Stimulated activated CD8-positive, alpha-beta memory T cell treated with anti-CD3 and anti-CD28 coated beads, Interleukin-7, amount 100 ng/mL, for 48 hours (primary cell): ENCODE results near the gene REEP1.

Source experiments
- DNase-seq, 2 donors: peaks; one replicate each; pipeline ENCODE4 v3.0.0-alpha.2; 2020; ENCODE audit warnings: low read depth in 1 of 2; ENCODE audit errors: extremely low read depth in 1 of 2

Gene REEP1

GRCh38 chr2:86308356-86308755 is 29.1 kb downstream of the REEP1 start:
- DNase-seq: no peak

DNA sequence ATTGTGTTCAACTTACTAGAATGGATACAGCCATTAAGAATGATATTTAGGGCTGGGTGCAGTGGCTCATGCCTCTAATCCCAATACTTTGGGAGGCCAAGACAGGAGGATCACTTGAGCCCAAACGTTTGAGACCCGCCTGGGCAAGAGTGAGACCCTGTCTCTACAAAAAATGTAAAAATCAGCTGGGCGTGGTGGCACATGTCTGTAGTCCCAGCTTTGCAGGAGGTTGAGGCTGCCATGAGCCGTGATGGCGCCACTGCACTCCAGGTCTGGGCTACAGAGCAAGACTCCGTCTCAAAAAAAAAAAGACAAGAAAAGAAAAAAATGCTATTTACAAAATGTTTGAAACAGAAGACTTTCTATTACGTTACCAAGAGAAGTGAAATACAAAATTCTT is 30.0 kb downstream of the REEP1 start:
- DNase-seq: no peak

DNA sequence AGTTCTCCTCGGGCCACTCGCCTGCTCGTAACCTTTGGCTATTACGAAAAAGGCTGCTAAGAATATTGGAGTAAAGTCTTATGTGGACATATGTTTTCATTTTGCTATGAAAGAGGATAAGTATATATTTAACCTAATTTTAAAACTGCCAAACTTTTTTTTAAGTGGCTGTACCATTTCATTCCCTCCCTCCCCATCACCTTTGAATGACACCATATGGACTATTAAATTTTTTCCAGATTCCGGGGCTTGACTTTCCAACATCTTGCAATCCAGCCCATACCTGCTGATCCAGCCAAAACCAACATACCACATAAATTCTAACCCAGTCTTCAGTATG is 31.5 kb downstream of the REEP1 start:
- DNase-seq: no peak

- no peak for DNase-seq
Observed at GRCh38 chr2:86305195-86305914, 32.1 kb downstream of the REEP1 start.

DNA sequence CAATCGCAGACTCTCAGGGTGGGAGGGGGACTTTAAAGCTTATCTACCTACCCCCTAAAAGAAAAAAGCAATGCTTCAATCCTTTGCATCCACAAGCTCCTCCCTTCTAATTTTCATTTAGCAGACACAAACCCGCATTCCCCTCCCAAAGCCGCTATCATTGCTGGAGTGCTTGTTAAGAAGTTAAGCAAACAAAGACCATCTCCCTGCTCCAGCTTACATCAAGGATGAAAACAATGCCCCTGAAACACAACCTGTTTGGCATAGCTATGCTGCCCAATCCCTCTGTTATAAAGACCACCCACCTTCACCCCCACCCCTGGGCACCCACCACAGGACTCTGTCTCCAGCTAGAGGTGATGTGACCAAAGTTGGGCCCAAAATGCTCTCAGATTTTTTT is 33.0 kb downstream of the REEP1 start:
- no peak for DNase-seq

DNA sequence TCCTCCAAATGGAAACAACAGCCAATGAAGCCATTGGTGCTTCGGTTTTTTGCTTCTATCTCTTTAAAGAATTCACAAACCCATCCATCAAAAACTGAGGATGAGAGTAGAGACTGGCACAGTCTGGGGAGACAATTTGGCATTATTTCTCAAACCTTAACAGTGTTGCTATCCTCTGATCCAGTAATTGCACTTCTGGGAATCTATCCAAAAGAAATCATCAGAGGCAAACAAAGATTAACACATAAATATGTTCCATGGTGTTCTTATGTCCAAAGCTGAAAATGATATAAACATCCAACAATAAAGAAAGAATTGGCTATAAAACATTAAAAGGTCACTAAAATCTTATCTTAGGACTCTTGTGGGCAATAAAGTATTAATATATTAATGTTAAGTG is 35.1 kb downstream of the REEP1 start:
- DNase-seq: no peak

DNA sequence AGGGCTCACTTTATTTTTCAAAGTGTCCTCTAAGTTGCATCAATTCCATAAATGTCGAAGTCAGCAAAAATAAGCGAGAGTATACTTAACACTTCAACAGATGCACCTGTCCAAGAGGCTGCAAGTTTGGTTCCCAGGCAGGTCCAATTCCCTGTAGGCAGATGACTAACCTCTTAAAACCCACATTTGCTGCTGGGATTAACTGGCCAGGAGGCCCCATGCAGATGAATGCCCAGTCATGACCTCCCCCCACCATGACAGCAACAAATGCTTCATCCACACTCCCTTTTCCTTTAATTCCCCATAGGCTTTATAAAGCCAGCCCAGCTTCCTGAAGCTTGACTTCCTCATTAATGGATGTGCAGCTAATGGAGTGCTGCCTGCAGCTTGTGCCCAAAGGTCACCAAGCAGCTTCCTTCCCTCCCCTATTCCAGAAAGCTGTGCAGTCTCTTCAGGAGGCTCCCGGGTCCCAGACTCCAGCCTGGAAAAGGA is 35.7 kb downstream of the REEP1 start:
- DNase-seq: no peak

DNA sequence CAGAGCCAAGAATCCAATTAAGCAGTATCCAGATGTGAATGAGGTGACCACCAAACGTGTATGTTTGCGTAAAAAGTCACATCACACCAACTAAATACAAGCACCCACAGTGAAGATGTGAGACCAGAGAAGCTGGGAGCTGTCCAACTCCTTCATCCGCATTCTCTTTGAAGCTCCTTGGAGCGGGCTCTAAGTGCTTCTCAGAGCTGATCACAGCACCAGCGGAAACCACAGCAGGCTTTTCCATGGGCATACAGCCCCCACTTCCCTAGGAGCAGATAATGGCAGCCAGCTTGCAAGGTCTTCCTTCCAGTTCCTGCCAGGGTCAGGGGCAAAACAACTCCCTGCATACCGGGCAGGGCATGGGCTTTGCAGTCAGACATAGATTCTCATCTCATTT is 36.4 kb downstream of the REEP1 start:
- DNase-seq: no peak

GRCh38 chr2:86300496-86300895 is 36.9 kb downstream of the REEP1 start:
- no peak for DNase-seq

DNA sequence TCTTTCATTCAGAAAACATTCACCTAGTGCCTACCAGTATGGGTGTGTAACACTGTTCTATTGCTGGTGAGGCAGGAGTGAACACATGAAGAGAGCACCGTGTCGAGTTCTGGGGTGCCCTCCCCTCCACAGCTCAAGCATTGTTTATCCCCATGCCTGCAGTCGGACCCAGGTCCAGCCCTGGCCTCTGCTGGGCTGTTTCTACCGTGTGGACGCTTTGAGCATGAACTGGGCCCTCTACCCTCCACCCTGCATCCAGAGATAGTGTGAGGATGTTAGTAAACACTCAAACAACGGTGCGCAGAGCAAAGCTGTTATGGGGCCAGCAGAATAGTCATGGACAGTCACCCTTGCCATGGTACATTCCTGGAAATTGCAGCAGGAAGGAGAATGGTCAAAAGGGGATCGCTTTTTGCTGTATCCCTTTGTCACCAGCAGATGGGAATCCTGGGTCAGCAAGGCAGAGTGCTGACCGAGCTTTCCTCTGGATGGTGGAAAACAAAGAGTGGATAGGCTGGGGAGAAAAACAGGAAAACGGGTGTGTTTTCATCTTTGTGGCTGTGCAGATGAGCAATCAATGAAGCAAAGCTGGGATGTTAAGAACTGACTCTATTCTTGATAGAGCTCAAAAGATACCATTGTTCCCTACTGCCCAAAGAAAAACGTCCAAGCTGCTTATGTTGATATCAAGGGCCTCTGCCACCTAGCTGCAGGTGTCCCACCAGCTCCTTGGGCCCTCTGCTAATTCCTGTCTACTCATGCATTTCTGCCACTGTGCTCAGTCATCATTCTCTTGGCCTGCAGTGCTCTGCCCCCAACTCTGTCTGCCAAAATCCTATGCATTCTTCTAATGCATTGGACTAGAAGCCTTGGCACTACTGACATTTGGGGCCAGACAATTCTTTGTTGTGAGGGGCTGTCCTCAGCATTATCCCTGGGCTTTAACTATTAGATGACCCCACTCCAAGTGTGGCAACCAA is 38.7 kb downstream of the REEP1 start:
- DNase-seq: no peak

DNA sequence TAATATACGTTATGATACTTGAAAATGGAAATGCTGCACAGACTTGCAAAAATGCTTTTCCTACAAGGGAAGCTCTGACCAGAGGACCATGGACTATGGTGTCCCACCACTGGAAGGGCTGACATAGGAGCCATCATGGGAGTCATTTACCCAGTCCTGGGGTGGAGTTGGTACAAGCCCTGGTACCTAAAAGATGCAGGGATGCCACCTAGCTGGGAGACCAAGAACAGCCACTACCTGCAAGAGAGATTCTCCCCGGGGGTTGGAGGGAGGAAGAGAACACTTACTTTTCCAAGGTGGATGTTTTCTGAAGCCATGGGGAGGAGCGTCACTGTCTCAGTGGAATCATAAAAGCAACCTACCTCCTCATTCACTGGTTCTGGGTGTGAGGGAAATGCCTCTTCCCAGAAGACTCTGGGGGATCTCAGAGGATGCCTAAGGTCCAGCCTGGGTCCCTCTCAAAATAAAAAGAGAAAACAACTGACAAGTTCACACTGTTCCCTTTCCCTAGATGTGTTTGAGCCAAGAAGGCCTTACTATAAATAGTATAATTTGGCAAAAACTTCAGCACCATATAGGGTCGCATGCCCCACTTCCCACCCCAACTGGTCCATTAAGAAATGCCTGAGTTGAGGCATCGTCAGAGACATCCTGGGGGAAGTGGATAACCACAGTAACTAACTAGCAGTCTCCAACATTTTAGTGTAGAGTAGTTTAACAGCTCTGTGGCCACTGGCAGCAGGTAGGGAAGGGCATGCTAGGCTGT is 39.9 kb downstream of the REEP1 start:
- no peak for DNase-seq

- no peak for DNase-seq
Observed at GRCh38 chr2:86296947-86297346, 40.5 kb downstream of the REEP1 start.

DNA sequence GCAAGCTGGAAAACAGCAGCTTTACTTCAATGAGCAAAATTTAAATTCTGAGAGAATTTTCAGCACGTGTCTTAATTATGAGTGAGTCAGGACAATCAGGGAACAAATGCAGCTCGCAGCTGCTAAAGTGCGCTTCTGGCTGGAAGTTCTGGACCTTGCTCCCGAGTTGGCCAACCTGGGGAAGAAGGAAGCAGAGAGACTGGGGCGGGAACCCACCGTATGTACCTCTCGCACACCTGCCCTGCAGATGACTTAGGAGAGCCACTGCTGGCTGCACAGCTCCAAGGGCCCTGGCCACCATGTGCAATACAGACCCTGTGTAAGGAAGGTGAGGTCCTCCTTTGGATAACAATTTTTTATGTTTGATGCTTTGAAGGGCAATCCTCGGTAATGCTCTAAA is 42.4 kb downstream of the REEP1 start:
- DNase-seq: no peak

DNA sequence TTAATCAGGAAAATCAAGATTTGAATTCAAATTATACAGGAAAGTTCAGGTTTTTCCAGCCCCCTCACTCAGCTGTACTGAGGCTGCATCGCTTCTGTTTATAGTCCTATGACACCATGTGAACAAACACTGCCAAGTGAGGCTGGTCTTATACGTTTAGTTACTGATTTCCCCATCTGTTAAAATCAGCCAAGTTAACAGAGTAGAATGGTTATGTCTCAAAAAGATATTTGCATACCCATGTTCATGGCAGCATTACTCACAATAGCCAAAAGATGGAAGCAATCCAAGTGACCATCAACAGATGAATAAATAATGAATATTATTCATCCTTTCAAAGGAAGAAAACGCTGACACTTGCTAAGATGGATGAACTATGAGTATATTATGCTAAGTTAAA is 43.8 kb downstream of the REEP1 start:
- DNase-seq: no peak

- DNase-seq: no peak
Observed at GRCh38 chr2:86292571-86293515, 44.6 kb downstream of the REEP1 start.

DNA sequence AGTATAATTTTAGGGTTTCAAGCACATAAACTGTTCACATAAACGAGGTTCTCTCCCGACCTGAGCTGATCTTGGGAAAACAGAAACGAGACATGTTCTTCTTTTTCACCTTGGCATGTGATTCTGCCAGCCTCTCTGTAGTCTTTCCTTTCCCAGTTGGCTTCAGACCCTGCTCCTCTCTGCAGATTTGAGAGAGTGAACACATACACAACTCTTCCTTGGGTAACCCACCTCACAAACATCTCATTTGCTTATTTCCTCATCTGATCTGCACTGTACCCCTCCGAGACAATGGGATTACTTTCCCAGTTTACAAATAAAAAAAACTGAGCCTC is 46.1 kb downstream of the REEP1 start:
- DNase-seq: no peak

DNA sequence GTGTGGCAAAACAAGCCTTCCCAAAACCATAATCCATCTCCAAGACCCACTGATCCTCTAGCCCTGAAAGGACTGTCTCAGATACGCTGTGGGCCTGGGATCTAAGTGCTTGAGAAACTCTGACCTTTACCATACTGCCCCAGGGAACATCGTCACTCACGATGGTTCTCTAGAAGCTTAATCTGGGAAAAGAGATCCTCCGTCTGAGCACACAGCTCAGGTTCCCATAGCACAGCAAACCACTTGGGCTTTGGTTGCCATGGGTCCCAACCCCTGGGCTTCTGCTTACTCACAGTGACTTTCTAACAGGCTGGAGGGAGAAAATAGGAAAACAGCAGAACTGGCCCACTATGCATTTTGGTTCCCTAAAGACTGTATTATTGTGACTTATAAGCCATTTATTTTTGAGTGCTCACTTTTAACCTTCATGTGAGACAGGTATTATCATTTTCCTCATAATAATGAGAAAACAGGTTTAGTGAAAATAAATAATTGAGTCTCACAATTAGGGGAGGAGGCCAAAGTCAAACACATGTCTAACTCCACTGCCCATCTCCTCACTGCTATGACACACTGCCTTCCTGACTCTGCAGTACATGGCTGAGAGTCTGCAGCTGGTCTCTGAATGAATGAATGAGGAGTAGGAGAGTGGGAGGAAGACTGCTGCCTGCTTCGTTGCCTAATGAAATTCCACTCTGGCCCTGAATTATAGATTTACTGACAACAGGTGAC is 46.7 kb downstream of the REEP1 start:
- no peak for DNase-seq

- no peak for DNase-seq
Observed at GRCh38 chr2:86286516-86286915, 50.9 kb downstream of the REEP1 start.

DNA sequence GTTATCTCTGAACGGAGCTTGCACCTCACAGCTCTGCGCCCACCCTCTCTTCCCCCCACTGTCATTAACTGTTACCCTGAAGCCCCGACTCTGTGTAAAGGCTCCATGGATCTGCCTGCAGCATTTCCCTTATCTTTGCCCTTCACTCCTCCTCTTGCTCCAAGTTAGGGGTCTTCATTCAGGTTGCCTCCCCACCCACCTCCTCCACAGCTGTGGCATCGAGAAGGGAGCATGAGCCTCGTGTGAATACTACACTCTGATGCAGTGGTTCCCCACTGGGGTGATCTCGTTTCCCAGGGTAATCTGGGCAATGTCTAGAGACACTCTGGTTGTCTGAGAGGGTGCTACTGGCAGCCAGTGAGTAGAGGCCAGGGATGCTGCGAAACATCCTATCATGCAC is 51.4 kb downstream of the REEP1 start:
- no peak for DNase-seq

DNA sequence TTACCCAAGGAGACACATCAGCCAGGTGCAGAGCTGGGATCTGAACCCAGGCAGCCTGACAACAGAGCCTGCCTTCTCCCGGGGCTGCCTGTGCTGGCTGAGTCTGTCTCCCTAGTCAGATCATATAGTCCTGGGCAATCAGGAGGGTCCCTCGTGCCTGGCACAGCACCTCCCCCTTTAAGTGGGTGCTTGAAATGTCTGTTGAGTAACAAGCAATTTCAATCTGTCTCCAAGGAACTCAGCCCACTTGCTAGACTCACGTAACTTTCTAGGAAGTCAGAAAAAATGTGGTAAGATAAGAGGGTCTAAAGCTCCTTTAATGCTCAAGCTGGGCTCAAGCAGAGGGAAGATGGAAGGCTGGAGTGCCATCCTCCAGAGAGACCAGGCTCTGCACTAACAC is 51.9 kb downstream of the REEP1 start:
- no peak for DNase-seq
